Smooth muscle cell of the umbilical artery (primary cell): ENCODE results near the gene SPNS1. TPM values are rescaled to one million over a fixed set of nuclear protein-coding genes. Genes with fewer than 3 reads are reported as not detected.

Experiments used
- total RNA-seq: library from RNA; depleted of rRNA; stranded (reverse); fragments of >200 nt; gene quantifications from 2 replicates; pipeline ENCODE4 v1.2.3, GENCODE V29; 2014

The SPNS1 gene, protein sequence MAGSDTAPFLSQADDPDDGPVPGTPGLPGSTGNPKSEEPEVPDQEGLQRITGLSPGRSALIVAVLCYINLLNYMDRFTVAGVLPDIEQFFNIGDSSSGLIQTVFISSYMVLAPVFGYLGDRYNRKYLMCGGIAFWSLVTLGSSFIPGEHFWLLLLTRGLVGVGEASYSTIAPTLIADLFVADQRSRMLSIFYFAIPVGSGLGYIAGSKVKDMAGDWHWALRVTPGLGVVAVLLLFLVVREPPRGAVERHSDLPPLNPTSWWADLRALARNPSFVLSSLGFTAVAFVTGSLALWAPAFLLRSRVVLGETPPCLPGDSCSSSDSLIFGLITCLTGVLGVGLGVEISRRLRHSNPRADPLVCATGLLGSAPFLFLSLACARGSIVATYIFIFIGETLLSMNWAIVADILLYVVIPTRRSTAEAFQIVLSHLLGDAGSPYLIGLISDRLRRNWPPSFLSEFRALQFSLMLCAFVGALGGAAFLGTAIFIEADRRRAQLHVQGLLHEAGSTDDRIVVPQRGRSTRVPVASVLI
- total RNA-seq: 25.2 and 26.4 TPM in 2 replicates

DNA sequence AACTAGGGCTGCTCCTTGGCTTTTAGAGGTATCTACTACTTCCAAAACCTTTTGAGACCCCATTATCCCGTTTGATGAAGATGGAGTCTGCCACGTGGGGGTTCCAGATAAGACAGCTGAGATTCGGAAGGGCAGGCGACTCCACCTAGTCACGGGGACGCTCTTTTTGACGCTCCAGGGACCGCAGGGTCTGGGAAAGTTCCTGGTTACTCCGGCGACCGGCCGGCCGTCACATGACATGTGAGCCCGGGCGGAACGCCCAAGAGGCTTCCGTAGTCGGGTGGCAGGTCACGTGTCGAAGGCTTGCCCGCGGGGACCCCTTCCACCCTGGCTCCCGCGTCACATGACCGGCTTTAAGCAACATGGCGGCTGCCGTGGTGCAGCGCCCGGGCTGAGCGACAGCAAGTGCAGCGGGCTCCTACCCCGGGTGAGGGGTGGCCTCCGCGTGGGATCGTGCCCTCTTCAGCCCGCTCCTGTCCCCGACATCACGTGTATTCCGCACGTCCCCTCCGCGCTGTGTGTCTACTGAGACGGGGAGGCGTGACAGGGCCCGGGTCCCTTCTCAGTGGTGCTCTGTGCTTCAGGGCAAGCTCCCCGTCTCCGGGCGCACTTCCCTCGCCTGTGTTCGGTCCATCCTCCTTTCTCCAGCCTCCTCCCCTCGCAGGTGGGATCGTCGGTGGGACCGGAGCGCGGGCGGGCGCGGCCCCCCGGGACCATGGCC is at the start of gene SPNS1:
Gene SPNS1 (plus strand): TSS at position 342 of the 721 bp plus-strand sequence. CDS start 374 bp downstream, at position 716.

DNA sequence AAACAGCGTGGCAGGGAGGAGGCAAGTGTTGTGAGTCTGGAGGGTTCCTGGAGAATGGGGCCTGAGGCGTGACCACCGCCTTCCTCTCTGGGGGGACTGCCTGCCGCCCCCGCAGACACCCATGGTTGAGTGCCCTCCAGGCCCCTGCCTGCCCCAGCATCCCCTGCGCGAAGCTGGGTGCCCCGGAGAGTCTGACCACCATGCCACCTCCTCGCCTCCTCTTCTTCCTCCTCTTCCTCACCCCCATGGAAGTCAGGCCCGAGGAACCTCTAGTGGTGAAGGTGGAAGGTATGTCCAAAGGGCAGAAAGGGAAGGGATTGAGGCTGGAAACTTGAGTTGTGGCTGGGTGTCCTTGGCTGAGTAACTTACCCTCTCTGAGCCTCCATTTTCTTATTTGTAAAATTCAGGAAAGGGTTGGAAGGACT is 42.8 kb upstream of the SPNS1 start, which contains the start of gene CD19:
Gene CD19 (plus strand): TSS at position 171 of the 425 bp plus-strand sequence. CDS start 30 bp downstream, at position 201.

DNA sequence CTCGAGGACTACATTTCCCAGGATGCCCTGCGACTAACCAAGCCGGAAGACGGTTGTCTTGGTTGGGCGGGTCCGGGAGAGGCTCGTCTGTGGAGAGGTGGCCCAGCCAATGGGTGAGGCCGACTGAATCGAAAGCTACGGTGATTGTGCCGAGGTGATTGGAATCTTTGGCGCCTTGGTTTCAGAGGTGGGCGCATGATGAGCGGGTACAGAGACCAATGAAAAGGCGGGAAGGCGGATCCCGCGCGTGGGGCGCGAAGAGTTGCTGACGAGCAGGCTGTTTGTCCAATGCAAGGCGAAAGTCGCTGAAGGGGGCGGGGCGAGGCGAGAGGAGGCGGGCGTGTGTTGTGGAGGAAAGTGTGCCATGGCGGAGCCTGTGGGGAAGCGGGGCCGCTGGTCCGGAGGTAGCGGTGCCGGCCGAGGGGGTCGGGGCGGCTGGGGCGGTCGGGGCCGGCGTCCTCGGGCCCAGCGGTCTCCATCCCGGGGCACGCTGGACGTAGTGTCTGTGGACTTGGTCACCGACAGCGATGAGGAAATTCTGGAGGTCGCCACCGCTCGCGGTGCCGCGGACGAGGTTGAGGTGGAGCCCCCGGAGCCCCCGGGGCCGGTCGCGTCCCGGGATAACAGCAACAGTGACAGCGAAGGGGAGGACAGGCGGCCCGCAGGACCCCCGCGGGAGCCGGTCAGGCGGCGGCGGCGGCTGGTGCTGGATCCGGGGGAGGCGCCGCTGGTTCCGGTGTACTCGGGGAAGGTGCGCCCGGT is 23.7 kb upstream of the SPNS1 start, which contains the start of gene NFATC2IP:
Gene NFATC2IP (plus strand): TSS at position 290 of the 762 bp plus-strand sequence. CDS start 75 bp downstream, at position 365.

DNA sequence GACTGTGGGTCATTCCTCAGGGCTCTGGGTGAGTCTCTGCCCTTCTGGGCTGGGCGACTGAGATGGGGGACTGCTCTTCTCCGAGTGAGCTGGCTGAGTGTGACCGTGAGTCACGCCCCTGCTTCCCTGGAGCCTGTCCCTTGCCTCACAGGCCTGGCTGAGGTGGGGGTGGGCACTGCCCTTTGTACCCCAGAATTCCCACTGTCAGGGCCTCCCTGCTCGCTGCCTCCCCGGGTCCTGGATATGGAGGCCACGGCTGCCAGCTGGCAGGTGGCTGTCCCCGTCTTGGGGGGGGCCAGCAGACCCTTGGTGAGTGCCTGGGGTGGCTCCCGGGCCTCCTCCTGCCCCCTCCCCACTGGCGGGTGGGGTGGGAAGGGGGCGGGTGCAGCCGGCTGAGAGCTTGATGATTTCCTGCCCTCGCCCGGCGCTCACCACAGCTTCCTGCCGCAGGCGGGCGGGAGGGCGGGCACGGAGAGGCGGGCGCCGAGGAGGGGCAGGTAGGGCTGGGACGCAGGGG is 10.1 kb downstream of the SPNS1 start, which contains the start of gene LAT:
Gene LAT (plus strand): TSS at position 434 of the 517 bp plus-strand sequence. CDS start 366 bp downstream, outside the sequence.

Other genes with a start within 250 kb of the SPNS1 start
- 3.6 and 4.6 TPM in 2 replicates for gene NPIPB9, start 223.0 kb upstream of the SPNS1 start, total RNA-seq
- 50.5 and 84.6 TPM in 2 replicates for gene ATXN2L, start 151.8 kb upstream of the SPNS1 start, total RNA-seq
- 91.8 and 99.2 TPM in 2 replicates for gene TUFM, start 128.4 kb upstream of the SPNS1 start, total RNA-seq
- 7.7 and 15.3 TPM in 2 replicates for gene SH2B1, start 110.9 kb upstream of the SPNS1 start, total RNA-seq
- gene ATP2A1, start 96.3 kb upstream of the SPNS1 start, total RNA-seq: under 0.01 and 1.0 TPM in 2 replicates
- gene RABEP2, start 49.5 kb upstream of the SPNS1 start, total RNA-seq: 32.1 and 41.3 TPM in 2 replicates
- not detected in 2 replicates for gene CD19, start 42.8 kb upstream of the SPNS1 start, total RNA-seq
- gene NFATC2IP, start 23.8 kb upstream of the SPNS1 start, total RNA-seq: 8.3 and 20.3 TPM in 2 replicates
- gene LAT, start 10.3 kb downstream of the SPNS1 start, total RNA-seq: 0.30 and 1.5 TPM in 2 replicates